Inflammatory macrophage treated with lipopolysaccharide for 4 hours (primary cell): ENCODE measurements around the gene PPP2R2D.

Experiments used
- DNase-seq: peaks from one replicate; pipeline ENCODE4 v3.0.0-alpha.2; 2020

Gene PPP2R2D

GRCh38 chr10:131890276-131891195 lies 10.3 kb upstream of the PPP2R2D start:
- DNase-seq = no peak

DNA sequence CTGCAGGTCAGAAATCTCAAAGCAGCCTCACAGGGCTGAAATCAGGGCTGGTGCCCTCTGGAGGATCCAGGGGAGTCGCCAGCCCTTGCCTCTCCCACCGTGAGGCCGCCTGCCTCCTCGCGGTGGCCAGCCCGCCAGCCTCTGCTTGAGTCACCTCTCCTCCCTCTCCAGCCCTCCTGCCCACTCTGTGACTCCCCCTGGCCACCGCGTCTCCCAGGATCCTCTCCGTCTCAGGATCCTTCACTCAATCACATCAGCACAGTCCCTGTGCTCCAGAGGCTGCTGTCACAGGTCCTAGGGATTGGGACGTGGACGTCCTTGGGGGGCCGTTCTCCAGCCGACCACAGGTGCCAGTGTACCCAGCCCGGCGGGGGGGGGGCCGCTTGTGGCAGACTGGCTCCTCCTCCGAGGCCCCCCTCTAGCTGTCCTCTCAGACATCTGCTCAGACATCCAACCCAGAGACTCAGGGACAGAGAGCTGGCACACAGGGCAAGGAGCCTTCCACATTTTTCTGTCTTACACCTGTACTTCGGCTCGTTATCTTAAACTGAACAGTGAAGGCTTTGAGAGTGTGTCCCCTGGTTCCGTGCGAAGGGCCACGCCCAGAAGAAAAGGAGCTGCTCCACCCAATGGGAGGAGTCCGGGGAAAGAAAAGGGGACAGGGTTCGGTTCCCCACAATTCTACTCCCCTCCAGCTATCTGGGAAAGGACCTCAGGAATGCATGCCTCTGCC lies 9.4 kb upstream of the PPP2R2D start:
- no peak for DNase-seq

DNA sequence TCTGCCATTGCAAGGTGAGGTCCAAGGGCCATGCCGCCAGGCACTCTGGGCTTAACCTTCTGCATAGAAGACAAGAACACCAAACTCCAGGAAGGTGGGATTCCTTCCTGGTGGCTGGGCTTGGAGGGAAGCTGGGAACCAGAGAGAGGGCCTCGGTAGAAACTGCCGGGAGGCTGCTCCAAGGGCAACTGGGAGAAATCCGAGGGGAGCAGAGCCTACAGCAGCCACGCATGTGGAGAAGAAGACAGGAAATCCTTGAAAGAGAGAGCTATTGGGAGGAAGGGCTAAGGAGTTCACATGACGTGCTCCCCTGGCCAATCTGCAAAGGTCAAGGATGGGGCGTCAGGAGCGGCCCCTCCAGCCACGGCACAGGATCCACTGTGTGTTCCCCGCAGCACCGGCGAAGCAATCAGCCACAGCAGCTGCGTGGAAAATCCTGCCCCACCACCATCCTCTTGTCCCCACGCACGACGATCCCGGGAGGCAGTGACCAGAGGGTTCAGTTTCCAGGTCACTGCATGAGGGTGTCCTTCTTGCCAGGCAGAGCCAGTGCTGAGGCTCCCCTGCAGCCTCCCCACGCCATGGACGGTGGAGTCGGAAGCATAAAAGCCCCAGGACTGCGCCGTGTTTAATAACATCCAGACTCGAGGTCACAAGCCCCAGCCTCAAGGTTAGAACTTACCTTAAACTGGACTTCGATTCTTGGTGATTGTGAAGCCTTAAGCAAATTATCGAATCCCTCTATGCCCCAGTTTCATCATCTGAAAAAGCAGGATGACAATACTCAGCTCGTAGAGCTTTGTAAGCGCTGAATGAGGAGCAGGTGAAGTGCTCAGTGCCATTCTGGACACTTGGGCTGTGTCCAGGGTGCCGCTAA lies 8.6 kb upstream of the PPP2R2D start:
- DNase-seq = no peak

DNA sequence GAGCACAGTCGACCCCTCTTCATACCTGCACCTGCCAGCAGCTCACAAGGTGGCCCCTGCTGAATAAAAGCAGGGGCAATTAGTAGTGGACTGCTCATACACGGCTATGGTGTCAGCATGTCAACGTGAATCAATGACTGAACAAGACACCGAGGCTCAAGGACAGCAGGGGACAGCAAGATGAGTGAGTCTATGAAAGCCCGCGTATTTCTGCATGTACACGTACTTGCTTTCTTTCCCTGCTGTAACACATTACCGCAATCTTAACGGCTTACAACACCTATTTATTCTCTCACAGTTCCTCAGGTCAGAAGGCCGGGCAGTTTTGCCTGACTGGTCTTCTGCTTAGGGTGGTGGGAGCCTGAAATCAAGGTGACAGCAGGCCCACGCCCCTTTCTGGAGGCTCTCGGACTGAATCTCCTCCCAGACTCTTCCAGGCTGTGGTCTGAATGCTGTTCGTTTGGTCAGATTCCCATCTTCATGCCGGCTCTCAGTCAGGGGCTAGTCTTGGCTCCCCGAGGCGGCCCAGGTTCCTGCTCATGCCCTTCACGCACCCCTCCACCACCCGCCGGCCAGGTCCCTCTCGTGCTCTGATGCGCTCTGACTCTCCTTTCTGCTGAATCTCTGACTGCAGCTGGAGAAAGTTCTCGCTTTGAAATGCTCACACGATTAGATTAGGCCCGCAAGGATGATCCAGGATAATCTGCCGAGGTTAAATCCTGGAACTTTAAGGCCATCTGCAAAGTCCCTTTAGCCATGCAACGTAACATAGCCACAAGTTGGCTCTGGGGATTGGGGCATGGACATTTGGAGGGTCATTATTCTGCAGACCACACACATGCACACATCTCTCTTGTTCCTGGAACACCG lies 7.8 kb upstream of the PPP2R2D start:
- DNase-seq = no peak

DNA sequence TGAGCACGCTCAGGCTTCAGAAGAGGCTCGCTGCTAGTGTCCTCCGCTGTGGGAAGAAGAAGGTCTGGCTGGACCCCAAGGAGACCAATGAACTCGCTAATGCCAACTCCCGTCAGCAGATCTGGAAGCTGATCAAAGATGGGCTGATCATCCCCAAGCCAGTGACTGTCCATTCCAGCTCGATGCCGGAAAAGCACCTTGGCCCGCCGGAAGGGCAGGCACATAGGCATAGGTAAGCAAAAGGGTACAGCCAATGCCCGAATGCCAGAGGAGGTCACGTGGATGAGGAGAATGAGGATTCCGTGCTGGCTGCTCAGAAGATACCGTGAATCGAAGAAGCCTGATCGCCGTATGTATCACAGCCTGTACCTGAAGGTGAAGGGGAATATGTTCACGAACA lies 5.7 kb upstream of the PPP2R2D start:
- DNase-seq = no peak

GRCh38 chr10:131896403-131896802 lies 4.4 kb upstream of the PPP2R2D start:
- DNase-seq = peak; percentile 44

DNA sequence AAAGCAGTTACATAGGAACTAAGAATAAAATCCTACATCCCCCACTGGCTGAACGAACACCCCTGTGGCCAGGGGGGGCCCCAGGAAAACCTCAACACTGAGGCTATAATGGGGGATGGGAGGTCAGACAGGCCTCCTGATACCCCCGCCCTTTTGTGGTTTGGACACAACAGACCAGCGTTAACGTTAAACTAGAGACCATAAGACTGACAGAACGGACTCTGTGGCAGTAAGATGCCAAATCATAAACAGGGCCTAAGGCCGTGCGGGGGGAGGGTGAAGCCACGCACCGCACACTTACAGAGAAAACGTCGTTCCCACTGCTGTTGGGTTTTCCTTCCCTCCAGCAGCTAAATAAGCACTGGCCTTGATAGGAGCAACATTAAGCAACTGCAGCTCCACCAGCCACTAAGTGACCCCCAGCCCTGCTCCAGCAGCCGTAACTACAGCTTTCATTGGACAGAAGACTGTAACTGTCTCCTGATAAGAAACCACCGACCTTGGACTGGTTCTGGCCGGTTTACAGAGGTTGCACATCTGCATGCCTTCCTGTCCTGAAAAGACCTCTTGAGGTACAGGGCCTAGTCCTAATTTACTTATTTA lies 3.4 kb upstream of the PPP2R2D start:
- DNase-seq = no peak

GRCh38 chr10:131898061-131898460 lies 2.7 kb upstream of the PPP2R2D start:
- DNase-seq = no peak

GRCh38 chr10:131898713-131899112 lies 2.1 kb upstream of the PPP2R2D start:
- DNase-seq = no peak

DNA sequence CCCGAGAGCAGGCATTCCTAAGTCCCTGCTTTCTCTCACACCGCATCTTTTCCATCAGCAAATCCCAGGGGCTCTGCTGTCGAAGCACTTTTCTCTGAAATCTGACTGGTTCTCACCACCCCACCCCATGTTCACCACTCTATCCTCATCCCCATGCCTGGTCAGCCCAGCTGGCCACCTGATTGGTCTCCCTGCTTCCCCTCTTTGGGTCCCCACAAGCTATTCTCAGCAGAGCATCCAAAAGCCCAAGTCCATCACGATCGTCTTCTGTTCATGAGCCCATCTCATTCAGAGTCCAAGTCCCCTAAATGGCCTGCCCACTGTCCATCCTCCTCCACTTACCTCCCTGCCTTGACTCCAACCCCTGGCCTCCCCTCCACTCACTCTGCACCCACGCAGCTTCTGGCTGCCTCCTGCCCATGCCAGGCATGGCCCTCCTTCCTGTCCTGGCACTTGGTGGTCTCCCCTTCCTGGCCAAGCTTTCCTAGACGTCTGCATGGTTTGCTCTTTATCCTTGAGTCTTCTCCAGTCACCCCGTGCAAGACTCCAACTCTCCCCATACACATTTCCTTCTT lies 1.6 kb upstream of the PPP2R2D start:
- no peak for DNase-seq

- no peak for DNase-seq
Measured at GRCh38 chr10:131899695-131900349, 986 bp upstream of the PPP2R2D start.

- peak; percentile 69 for DNase-seq
Measured at GRCh38 chr10:131901181-131901829, 497 bp downstream of the PPP2R2D start.

DNA sequence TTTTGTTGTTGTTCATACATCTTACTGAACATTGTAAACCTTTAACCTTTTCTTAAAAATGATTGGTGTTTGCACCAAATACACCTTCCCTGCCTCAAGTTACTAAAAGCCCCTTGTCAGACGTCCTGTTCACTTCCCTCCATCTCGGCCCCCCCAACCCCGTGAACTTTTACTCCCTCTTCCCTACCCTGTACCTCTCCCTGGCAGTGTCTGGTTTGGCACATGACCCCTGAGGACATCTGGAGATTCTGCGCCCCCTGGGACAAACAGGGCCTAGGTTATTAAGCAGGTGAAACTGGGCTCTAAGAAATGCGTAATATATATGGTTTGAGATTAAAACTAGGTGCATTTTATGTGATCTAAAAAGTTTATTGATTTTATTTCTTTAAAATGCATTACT lies 1.4 kb downstream of the PPP2R2D start:
- DNase-seq = no peak

DNA sequence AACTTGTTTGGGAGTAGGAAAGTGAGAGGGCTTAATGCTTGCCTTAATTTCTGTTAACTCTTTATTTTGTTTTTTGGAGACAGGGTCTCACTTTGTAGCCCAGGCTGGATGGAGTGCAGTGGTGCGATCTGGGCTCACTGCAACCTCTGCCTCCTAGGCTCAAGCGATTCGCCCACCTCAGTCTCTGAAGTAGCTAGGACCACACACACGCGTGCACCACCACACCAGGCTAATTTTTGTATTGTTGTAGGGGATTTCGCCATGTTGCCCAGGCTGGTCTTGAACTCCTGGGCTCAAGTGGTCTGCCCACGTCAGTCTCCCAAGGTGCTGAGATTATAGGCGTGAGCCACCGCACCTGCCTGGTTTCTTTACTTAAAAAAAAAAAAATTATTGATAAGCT lies 1.9 kb downstream of the PPP2R2D start:
- no peak for DNase-seq

DNA sequence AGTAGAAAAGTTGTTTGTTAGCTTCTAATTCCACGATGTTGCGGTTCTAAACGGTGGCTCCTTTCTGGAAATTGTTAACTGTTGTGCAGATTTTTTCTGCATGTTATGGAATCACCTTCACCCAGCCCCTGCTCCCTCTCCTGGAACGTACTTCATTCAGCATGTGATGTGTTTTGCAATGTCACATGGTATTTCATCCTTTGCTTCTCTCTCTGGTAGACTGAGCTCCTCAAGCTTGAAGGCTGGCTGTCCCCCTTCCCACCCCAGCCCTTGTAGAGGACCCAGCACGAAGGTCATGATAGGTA lies 4.4 kb downstream of the PPP2R2D start:
- DNase-seq = peak; percentile 6

DNA sequence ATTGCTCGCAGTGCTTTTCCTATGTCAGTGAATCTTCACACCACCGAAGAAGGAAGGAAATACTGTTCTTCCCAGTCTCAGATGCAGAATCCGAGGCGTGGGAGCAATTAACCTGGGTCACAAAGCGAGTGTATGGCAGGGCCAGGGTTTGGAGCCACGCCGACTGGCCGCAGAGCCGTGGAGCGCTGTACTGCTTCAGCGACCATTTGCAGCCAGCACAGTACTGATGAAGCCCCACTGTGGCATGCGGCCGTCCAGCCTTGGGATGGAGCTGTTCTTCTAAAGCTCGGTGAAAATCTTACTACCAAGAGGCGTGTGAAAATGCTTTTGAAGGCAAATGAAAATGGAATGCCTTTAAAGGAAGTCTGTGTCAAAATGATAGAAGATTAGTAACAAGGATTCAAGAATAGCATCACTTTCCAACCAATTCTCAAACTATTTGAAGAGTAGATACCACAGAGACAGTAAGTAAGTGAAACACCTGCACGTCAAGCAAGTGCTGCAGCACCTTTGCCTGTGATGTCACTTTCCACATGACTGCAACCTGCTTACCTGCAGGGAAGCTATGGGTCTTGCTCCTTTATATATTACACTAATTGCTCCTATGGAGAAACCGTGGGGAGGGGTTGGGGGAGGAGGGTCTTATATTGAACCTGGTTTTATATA lies 4.9 kb downstream of the PPP2R2D start:
- DNase-seq = no peak

DNA sequence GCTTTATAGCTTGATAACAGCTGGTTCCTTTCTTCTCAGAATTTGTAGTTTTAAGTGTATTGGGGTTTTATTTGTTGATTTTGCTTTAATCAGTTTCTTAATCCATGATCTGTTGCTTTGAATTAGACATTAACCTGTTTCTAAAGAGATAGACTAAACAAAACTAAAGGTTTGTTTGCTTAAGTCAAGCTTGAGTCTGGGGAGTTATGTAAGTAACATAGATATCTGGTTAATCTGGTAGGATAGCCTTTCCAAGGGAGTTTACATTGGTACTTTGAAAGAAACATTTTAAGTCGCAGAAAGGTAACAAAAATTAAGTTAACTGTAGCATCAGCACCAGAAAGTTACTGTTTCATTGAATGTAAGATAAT lies 5.4 kb downstream of the PPP2R2D start:
- DNase-seq = no peak

DNA sequence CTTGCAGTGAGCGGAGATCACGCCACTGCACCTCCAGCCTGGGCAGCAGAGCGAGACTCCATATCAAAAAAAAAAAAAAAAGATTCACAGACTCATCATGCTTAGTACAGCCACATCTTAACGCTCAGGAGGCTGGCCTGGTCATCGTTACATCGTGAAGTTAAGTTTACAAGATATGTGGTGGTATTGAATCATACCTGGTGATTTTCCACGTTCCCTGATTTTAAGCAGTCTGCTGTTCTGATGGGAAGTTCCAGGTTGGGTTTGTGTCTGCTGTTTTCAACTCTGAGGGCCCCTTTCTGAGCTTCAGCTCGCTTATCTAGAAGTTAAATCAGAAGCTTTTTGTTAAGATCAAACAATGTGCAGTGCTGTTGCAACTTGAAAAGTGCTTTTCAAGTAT lies 6.9 kb downstream of the PPP2R2D start:
- DNase-seq = no peak

GRCh38 chr10:131908151-131908550 lies 7.3 kb downstream of the PPP2R2D start:
- DNase-seq = no peak
